Central memory CD8-positive, alpha-beta T cell (primary cell): ENCODE data around the gene GBGT1.

Experiments used
- ATAC-seq: fragments of 150-1000 bp; cut with Tn5 transposase; replicated peaks from 2 replicates; pipeline ENCODE4 v1.10.0; 2022; ENCODE audit warnings: mild to moderate bottlenecking, moderate FRiP score, moderate number of reproducible peaks; ENCODE audit not compliant: poor library complexity, severe bottlenecking; ENCODE audit errors: extremely low read depth
- DNase-seq, 2 donors: peaks; one replicate each; pipeline ENCODE4 v3.0.0; 2021; ENCODE audit warnings: low spot score in 2 of 2
- H3K27ac Mint-ChIP-seq: one replicate; pipeline ENCODE4 v1.8.0; 2022; ENCODE audit warnings: low read depth, mild to moderate bottlenecking, moderate library complexity, mixed read lengths
- H3K27me3 Mint-ChIP-seq: one replicate; pipeline ENCODE4 v1.8.0; 2022; ENCODE audit warnings: mixed read lengths
- H3K36me3 Mint-ChIP-seq: one replicate; pipeline ENCODE4 v1.8.0; 2022; ENCODE audit warnings: mild to moderate bottlenecking, moderate library complexity, mixed read lengths; ENCODE audit not compliant: insufficient read depth
- H3K4me1 Mint-ChIP-seq: one replicate; pipeline ENCODE4 v1.8.0; 2022; ENCODE audit warnings: mixed read lengths
- H3K4me3 Mint-ChIP-seq: one replicate; pipeline ENCODE4 v1.8.0; 2022; ENCODE audit warnings: mild to moderate bottlenecking, moderate library complexity, mixed read lengths
- H3K9me3 Mint-ChIP-seq: one replicate; pipeline ENCODE4 v1.8.0; 2022; ENCODE audit warnings: mixed read lengths

GBGT1 gene

DNA sequence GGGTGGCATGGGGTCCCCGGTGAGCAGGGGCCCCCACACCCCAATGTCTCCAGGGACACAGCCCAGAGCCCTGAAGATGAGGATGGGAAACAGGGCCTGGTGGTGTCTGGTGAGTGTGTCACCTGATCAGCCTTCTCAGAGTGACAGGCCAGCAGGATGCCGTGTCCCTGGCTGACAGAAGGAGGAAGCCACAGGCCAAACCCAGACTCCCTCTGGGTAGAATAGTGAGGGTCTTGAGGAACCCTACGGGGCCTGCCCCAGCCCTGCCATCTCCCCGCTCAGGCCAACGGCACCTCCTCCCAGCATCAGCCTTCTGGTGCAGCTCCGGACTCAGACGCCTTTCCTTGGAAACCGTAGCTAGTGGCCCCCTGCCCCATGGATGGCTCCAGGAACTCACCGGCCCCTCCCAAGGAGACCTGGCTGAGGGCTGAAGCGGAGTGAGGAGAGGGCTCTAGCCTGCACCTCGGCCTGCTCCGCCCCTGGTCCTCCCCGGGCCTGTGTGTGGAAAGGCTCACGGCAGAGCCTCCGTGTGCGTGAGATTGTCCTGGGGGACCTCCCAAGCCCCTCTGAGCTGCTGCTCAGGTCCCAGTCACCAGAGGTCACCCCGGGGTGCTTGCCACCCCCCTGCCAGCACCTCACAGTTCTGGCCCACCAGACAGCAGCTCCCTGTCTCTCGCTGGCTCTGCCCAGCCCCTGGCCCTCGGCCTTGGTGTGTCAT lies 48.7 kb downstream of the GBGT1 start:
- Mint-ChIP-seq H3K9me3 (no peaks in the 10 kb centered on the region), H3K27me3 (no peaks in the 10 kb centered on the region), H3K4me1 (peaks cover 50% of the 10 kb centered on the region), H3K36me3 (peaks cover 30% of the 10 kb centered on the region), H3K27ac (peak overlapping the region; percentile 94), H3K4me3 (peak overlapping the region; percentile 51)
- DNase-seq, result no peak
- no peak for ATAC-seq

GRCh38 chr9:133113949-133114885 lies 49.5 kb downstream of the GBGT1 start:
- Mint-ChIP-seq H3K27me3 (no peaks in the 10 kb centered on the region), H3K36me3 (peaks cover 36% of the 10 kb centered on the region), H3K4me3 (peak overlapping the region; percentile 44), H3K4me1 (peaks cover 50% of the 10 kb centered on the region), H3K9me3 (no peaks in the 10 kb centered on the region), H3K27ac (peak overlapping the region; percentile 94)
- no peak for ATAC-seq
- DNase-seq, result no peak

DNA sequence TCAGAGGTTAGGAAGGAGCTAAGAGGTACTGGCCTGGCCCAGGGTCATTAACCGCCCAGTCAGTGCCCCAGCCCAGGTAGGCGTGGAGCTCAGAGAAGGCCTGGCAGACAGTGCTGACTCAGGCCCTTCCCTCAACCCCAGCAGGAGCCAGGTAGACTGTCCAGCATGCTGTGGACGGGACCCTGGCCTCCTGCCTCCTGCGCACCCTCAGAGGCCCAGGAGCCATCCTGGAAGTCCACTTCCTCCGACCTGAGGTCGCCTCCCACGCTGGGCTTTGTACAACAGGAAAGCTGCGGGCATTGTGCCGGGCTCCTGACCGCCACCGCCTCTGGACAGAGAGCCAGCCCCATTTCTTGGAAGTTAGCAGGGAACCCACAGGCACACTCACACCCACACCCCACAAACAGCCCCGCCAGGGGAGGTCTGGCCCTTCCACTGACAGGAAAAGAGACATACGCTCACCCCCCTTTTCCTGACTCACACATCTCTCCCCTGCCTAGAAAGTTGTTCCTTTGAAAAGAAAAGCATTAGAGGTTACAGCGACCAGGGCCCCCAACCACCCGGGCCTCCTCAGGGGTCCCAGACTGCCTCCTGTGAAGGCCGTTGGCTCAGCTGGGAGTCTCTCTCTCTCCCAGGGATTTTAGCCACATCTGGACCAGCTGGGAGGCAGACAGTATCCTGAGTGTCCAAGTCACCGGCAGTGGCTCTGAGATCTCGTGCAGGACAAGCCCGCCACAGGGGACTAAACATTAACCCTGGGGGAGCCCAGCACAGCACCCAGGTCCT lies 50.4 kb downstream of the GBGT1 start:
- ATAC-seq, result no peak
- Mint-ChIP-seq H3K9me3 (no peaks in the 10 kb centered on the region), H3K27me3 (no peaks in the 10 kb centered on the region), H3K27ac (peak overlapping the region; percentile 94), H3K36me3 (peaks cover 39% of the 10 kb centered on the region), H3K4me1 (peaks cover 42% of the 10 kb centered on the region), H3K4me3 (peak overlapping the region; percentile 44)
- no peak for DNase-seq

- Mint-ChIP-seq H3K27me3 (no peaks in the 10 kb centered on the region), H3K27ac (peak overlapping the region; percentile 94), H3K4me3 (peak overlapping the region; percentile 44), H3K9me3 (no peaks in the 10 kb centered on the region), H3K36me3 (peaks cover 41% of the 10 kb centered on the region), H3K4me1 (peaks cover 35% of the 10 kb centered on the region)
- DNase-seq (peak in 1 of 2 donors; percentile 57), ATAC-seq (peak; percentile 72)
Observed at GRCh38 chr9:133112663-133113026, 51.1 kb downstream of the GBGT1 start.

DNA sequence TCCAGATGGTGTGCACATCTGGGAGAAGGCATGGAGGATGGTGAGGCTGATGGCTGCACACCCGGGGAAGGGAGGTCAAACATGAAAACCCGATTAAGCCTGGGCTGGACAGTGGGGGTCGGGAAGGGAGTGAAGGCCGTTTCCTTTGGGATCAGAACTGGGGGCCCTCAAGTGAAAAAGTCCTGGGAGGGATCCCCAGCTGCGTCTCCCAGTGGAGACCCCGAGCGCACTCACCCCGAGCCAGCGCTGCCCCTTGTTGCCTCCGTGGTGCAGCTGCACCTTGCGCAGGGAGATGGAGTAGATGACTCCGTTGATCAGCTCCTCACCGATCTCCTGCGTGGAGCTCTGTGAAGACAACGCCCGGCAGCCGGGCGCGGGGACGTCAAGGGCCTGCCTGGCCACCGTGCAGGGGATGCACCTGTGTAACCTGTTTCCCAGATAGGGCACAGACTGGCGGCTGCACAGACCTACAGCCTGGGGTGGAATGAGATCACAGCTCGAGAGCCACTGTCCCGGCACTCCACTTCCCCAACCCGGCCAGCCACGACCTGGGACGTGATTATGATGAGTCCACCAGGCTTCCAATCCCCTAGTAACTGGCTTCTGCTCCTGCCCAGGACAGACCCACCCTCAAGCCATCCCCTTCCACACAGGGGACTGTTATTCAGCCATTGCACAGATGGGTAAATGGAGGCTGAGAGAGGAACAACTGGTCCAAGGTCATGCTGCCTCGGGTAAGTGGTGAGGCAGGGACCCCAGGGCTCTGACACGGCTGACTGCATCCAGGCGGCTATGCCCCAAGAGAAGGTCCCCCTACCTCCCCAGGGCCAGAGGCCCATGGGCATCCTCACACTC lies 51.7 kb downstream of the GBGT1 start:
- H3K4me1 Mint-ChIP-seq, result peaks cover 30% of the 10 kb centered on the region
- H3K36me3 Mint-ChIP-seq, result peaks cover 39% of the 10 kb centered on the region
- H3K4me3 Mint-ChIP-seq, result no peak overlapping the region
- H3K27ac Mint-ChIP-seq, result peak overlapping the region; percentile 94
- ATAC-seq, result no peak
- no peaks in the 10 kb centered on the region for H3K27me3 Mint-ChIP-seq
- H3K9me3 Mint-ChIP-seq, result no peaks in the 10 kb centered on the region
- no peak for DNase-seq

- no peak for DNase-seq
- Mint-ChIP-seq H3K36me3 (peaks cover 41% of the 10 kb centered on the region), H3K4me1 (peaks cover 18% of the 10 kb centered on the region), H3K27me3 (no peaks in the 10 kb centered on the region), H3K27ac (peak overlapping the region; percentile 46), H3K4me3 (no peak overlapping the region), H3K9me3 (no peaks in the 10 kb centered on the region)
- ATAC-seq, result no peak
Observed at GRCh38 chr9:133109931-133110650, 53.6 kb downstream of the GBGT1 start.

GRCh38 chr9:133108794-133109641 lies 54.7 kb downstream of the GBGT1 start:
- Mint-ChIP-seq H3K9me3 (no peaks in the 10 kb centered on the region), H3K27me3 (no peaks in the 10 kb centered on the region), H3K27ac (peak overlapping the region; percentile 46), H3K36me3 (peaks cover 41% of the 10 kb centered on the region), H3K4me3 (no peak overlapping the region), H3K4me1 (peaks cover 18% of the 10 kb centered on the region)
- ATAC-seq, result no peak
- no peak for DNase-seq

DNA sequence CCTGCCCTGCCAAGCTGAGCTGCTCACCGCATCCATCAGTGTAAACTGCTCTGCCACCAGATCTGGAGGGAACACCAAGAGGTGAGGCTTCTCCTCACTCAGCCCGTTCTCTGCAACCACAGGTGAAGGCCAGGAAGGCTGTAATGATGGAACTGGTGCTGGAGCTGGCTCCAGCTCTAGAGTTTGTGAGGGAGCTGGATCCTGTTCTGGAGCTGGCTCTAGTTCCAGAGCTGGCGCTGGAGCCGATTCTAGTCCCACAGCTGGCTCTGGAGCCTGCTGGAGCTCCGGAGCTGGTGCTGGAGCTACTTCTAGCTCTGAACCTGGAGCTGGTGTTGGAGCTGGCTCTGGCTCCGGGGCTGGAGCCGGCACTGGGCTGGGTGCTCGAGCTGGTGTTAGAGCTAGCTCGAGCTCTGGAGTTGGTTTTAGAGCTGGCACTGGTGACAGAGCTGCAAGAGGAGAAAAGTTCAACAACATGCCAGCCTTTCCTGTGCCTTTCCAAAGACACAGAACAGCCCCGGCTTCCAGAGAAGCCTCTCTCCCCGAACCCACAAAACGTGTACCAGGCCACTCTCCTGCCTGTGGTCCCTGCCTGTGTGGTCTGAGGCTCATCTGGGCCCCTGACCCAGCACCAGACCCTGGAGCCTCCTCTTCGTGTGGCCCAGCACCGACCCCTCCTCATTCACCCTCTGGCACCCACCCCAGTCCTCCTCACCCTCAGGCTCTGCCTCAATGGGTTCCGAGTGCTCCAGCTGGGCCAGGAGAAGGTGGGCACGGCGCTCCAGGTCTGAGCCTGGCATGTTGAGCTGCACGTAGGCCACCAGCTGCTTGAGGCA lies 55.5 kb downstream of the GBGT1 start:
- ATAC-seq, result no peak
- H3K9me3 Mint-ChIP-seq, result no peaks in the 10 kb centered on the region
- H3K27me3 Mint-ChIP-seq, result no peaks in the 10 kb centered on the region
- no peak overlapping the region for H3K27ac Mint-ChIP-seq
- H3K36me3 Mint-ChIP-seq, result peaks cover 42% of the 10 kb centered on the region
- no peak for DNase-seq
- peaks cover 14% of the 10 kb centered on the region for H3K4me1 Mint-ChIP-seq
- no peak overlapping the region for H3K4me3 Mint-ChIP-seq

DNA sequence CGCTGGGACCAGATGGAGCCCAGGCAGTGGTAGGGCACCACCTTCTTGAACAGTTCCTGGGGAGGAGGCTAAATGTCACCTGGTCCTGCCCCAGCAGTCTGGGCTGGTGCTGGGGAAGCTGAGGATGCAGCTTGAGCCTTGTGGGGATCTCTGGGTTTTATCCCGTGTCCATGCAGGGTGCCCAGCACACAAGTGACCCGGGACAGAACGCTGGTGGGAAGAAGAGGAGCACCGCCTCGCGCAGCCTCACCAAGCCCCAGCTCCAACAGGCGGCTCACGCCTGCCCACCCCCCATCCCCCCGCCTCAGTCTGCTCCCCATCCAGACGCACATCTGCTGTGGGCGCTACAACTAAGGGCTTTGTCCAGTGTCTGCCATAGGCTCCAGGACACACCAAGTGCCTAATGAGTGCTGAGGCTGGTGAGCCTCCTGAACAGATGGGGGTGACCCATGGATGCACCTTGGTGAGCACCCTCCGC lies 56.4 kb downstream of the GBGT1 start:
- Mint-ChIP-seq H3K36me3 (peaks cover 41% of the 10 kb centered on the region), H3K27me3 (no peaks in the 10 kb centered on the region), H3K4me1 (peaks cover 8% of the 10 kb centered on the region), H3K27ac (peak overlapping the region; percentile 36), H3K4me3 (no peak overlapping the region), H3K9me3 (no peaks in the 10 kb centered on the region)
- no peak for ATAC-seq
- no peak for DNase-seq

- peaks cover 5% of the 10 kb centered on the region for H3K4me1 Mint-ChIP-seq
- no peaks in the 10 kb centered on the region for H3K9me3 Mint-ChIP-seq
- H3K27ac Mint-ChIP-seq, result peak overlapping the region; percentile 36
- ATAC-seq, result no peak
- no peaks in the 10 kb centered on the region for H3K27me3 Mint-ChIP-seq
- H3K36me3 Mint-ChIP-seq, result peaks cover 40% of the 10 kb centered on the region
- DNase-seq, result no peak
- no peak overlapping the region for H3K4me3 Mint-ChIP-seq
Observed at GRCh38 chr9:133106511-133107244, 57.0 kb downstream of the GBGT1 start.
